BE2C (cell line): ENCODE results near the gene ARPC5L.

Experiments used
- DNase-seq: peaks from one replicate; pipeline ENCODE4 v3.0.0-alpha.2; 2020
- H3K27me3 ChIP-seq: fragments of 250-450 bp; sonication (Bioruptor Pico); 2 replicates; pipeline ENCODE4 v1.5.1; 2020; ENCODE audit warnings: mild to moderate bottlenecking
- H3K36me3 ChIP-seq: fragments of 250-450 bp; sonication (Bioruptor Pico); 2 replicates; pipeline ENCODE4 v1.5.1; 2020; ENCODE audit warnings: mild to moderate bottlenecking
- H3K4me1 ChIP-seq: fragments of 250-450 bp; sonication (Bioruptor Pico); 2 replicates; pipeline ENCODE4 v1.5.1; 2020
- H3K4me3 ChIP-seq: 2 replicates; pipeline ENCODE4 v1.5.1; 2011; ENCODE audit warnings: low read depth, low read length
- H3K9me3 ChIP-seq: fragments of 250-450 bp; sonication (Bioruptor Pico); 2 replicates; pipeline ENCODE4 v1.5.1; 2020
- CTCF ChIP-seq: IDR thresholded peaks from 2 replicates; pipeline ENCODE4 v1.5.1; 2012; ENCODE audit warnings: mild to moderate bottlenecking, low read depth, low read length

ARPC5L gene

GRCh38 chr9:124849801-124850200 is 12.1 kb upstream of the ARPC5L start:
- no peaks in the 10 kb centered on the region; the same call in 1 of the 2 replicates for H3K4me1 ChIP-seq
- DNase-seq: no peak
- no peaks in the 10 kb centered on the region for H3K9me3 ChIP-seq
- H3K27me3 ChIP-seq: no peaks in the 10 kb centered on the region; the same call in 1 of the 2 replicates
- no peaks in the 10 kb centered on the region for H3K36me3 ChIP-seq
- TF ChIP-seq CTCF: no peak
- no peak overlapping the region for H3K4me3 ChIP-seq

GRCh38 chr9:124852121-124852828 is 9.7 kb upstream of the ARPC5L start:
- no peaks in the 10 kb centered on the region; the same call in 1 of the 2 replicates for H3K27me3 ChIP-seq
- no peak for TF ChIP-seq CTCF
- DNase-seq: no peak
- peak overlapping the region; percentile 48; the same call in 1 of the 2 replicates for H3K4me3 ChIP-seq
- peaks cover 6% of the 10 kb centered on the region for H3K36me3 ChIP-seq
- H3K4me1 ChIP-seq: no peaks in the 10 kb centered on the region; the same call in 1 of the 2 replicates
- no peaks in the 10 kb centered on the region for H3K9me3 ChIP-seq

- no peaks in the 10 kb centered on the region for H3K9me3 ChIP-seq
These were observed 8.9 kb upstream of the ARPC5L start, which contains the start of gene WDR38 for GRCh38 chr9:124852829-124853531. Gene WDR38, plus strand, starts transcription at chr9:124853460. Its CDS starts 72 bp downstream, at chr9:124853532.

GRCh38 chr9:124853605-124854143 is 8.3 kb upstream of the ARPC5L start:
- H3K9me3 ChIP-seq: no peaks in the 10 kb centered on the region
- TF ChIP-seq CTCF: no peak
- H3K4me3 ChIP-seq: no peak overlapping the region
- H3K4me1 ChIP-seq: no peaks in the 10 kb centered on the region; the same call in 1 of the 2 replicates
- H3K27me3 ChIP-seq: no peaks in the 10 kb centered on the region; the same call in 1 of the 2 replicates
- H3K36me3 ChIP-seq: peaks cover 20% of the 10 kb centered on the region
- no peak for DNase-seq

More at GRCh38 chr9:124852829-124853531, 8.9 kb upstream of the ARPC5L start, which contains the start of gene WDR38:
- Histone ChIP-seq H3K27me3 (no peaks in the 10 kb centered on the region; the same call in 1 of the 2 replicates), H3K4me1 (no peaks in the 10 kb centered on the region; the same call in 1 of the 2 replicates), H3K4me3 (peak within 1 kb of the TSS; percentile 48), H3K36me3 (peaks cover 13% of the 10 kb centered on the region)
- peak; percentile 82 for TF ChIP-seq CTCF
- DNase-seq: peak; percentile 79

DNA sequence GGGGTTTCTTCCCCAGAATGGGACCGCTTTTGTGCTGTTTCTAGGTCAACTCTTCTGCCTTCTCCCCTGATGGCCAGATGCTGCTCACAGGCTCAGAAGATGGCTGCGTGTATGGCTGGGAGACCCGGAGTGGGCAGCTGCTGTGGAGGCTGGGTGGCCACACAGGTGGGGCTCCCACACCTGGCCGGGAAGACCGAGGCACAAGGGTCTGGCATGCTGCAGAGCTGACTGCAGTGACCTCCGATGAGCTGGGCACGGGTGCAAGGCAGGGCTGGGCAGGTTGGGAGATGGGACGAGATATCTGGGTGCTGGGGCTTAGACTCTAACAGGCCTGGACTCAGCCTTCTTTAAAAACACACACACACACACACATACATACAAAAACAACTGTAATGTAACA is 7.8 kb upstream of the ARPC5L start:
- DNase-seq: no peak
- Histone ChIP-seq H3K9me3 (no peaks in the 10 kb centered on the region), H3K27me3 (no peaks in the 10 kb centered on the region; the same call in 1 of the 2 replicates), H3K4me1 (no peaks in the 10 kb centered on the region; the same call in 1 of the 2 replicates), H3K36me3 (peaks cover 25% of the 10 kb centered on the region), H3K4me3 (no peak overlapping the region)
- no peak for TF ChIP-seq CTCF
